Middle frontal gyrus (tissue), 1 donor: ENCODE data around the gene C1QTNF5.

Experiments
- DNase-seq: peaks from one replicate; pipeline ENCODE4 v3.0.0-alpha.2; 2015; ENCODE audit warnings: low spot score; ENCODE audit errors: extremely low spot score

The C1QTNF5 gene

DNA sequence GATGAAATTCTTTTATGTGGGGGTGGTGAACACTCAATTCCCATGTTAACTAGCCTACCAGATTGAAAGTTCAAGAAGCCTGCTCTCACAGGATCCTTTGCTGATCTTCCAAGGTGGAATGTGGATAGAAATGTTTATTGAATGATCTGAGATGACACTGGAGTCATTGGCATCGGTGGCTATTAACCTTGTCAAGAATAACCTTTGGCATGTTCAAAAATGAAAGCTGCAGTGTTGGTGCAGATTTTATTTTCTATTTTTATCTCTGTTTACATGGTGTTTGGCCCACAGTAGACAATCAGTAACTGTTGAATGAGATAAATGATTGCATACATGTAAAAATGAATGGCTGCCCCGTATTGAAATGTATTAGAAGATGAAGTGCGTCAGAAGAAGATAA, 42.7 kb downstream of the C1QTNF5 start:
- no peak for DNase-seq

DNA sequence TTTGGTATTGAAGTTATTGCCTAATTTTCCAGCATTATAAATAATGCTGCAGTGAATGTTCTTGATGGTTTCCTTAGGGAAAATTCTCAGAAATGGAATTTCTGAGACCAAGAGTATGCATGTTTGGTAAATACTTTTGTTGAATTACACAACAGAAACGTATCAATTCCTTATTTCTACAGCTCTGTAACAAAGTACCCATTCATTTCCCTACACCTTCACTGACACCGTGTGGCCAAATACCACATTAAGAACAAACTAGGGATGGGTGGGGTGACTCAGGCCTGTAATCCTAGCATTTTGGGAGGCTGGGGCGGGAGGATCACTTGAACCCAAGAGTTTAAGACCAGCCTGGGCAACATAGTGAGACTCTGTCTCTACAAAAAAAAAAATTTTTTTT, 45.5 kb downstream of the C1QTNF5 start:
- no peak for DNase-seq

DNA sequence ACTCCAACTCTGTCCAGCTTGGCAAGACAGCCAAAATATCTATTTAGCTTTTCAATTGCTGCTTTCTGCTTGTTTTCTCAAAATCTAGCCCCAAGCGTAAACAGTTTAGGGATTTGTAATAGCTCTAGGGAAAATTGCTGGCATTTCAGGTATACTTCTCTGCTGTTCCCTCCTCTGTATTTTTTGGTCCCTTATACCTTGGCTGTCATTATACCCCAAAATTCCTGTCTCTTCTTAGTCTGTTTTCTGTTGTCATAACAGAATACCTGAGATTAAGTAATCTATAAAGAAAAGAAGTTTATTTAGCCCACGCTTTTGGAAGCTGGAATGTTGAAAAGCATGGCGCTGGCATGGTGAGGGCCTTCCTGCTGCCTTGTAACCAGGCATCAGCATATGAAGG, 47.2 kb downstream of the C1QTNF5 start:
- no peak for DNase-seq

DNA sequence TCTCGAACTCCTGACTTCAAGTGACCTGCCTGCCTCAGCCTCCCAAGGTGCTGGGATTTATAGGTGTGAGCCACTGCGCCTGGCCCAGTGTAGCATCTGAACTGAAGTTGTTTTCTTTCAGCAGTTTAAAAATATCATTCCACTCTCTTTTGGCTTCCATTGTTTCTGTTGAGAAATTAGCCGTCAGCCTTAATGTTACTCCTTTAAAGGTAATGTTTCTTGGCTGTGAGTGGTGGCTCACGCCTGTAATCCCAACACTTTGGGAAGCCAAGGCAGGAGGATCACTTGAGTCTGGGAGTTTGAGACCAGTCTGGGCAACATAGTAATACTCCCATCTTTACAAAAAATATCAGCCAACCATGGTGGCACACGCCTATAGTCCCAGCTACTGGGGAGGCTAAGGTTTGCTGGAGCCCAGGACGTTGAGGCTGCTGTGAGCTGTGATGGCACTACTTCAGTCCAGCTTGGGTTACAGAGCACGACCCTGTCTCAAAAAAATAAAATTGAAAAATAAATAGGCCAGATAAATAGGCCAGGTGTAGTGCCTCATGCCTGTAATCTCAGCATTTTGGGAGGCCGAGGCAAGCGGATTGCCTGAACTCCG, 49.7 kb downstream of the C1QTNF5 start:
- DNase-seq = no peak
